NAMALWA (cell line): ENCODE data around the gene ESR1.
"Not testable (repeated sequence)": the region's sequence is repeated elsewhere in the genome, so short reads cannot be mapped to it uniquely, and the experiment has no call there.

Experiments
- DNase-seq: peaks from one replicate; pipeline ENCODE4 v3.0.0-alpha.2; 2015; ENCODE audit warnings: low spot score

Gene ESR1

GRCh38 chr6:151988199-151988598 is 180.7 kb downstream of the ESR1 start:
- not testable (repeated sequence) for DNase-seq

GRCh38 chr6:151992091-151992490 is 184.6 kb downstream of the ESR1 start:
- DNase-seq, result no peak

GRCh38 chr6:151993364-151993763 is 185.9 kb downstream of the ESR1 start:
- no peak for DNase-seq

DNA sequence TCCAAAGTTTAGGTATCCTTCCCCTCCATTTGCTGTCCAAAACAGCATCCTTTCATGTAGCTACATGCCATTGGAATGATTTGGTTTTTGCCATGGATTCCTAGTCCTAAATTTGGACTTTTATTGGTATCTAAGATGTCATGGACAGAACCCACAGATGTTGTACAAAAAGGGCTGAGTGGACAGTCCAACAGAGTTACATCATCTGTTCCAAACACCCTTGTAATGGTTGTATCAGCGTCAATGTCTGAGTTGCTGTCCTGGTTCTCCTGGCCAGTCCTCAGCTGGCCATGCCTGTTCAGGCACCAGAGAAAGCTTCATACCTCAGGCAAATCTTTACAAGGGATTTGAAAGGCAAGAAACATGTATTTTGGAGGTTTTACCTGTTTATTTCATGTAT is 191.3 kb downstream of the ESR1 start:
- DNase-seq, result no peak

- DNase-seq, result no peak
Observed at GRCh38 chr6:151999194-151999593, 191.7 kb downstream of the ESR1 start.

GRCh38 chr6:152001408-152001807 is 193.9 kb downstream of the ESR1 start:
- no peak for DNase-seq

- DNase-seq, result no peak
Observed at GRCh38 chr6:152002306-152002705, 194.8 kb downstream of the ESR1 start.

- DNase-seq, result no peak
Observed at GRCh38 chr6:152004036-152004566, 196.6 kb downstream of the ESR1 start.

DNA sequence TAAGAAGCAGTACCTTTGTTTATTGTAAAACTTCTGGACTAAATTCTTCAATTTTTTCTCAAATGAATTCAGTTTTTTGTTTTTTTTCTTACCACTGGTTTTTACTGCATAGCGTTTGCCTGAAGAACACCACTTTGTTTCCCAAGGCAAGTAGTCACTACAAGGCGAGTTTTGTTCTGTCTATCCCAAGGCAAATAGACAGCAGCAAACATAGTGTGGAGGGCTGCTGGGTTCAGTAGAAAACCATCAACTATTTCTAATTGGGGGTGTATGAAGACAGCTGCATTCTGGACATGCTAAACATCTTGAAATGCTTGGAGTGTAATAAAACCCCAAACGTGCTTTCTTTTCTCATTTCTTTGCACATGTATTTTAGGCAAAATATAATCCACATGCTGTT is 197.4 kb downstream of the ESR1 start:
- DNase-seq, result no peak

DNA sequence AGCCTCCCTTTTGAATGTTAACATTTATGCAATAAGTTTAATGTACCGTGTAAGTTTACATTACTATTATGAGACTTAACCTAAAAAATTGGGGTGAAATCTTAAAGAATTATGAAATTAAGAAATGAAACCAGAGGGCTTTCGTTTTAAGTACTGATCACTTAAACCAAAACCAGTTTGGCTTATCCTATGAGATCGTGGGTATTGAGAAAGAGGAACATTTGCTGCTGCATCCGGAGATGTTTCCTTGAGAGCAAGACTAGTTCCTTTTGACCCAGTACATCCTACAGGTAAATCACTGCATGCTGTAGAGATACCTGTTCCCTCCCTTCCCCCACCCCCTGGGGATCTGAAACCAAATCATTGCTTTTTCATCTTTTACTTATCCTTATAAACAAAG is 201.3 kb downstream of the ESR1 start:
- DNase-seq, result no peak

- no peak for DNase-seq
Observed at GRCh38 chr6:152012227-152012626, 204.7 kb downstream of the ESR1 start.

DNA sequence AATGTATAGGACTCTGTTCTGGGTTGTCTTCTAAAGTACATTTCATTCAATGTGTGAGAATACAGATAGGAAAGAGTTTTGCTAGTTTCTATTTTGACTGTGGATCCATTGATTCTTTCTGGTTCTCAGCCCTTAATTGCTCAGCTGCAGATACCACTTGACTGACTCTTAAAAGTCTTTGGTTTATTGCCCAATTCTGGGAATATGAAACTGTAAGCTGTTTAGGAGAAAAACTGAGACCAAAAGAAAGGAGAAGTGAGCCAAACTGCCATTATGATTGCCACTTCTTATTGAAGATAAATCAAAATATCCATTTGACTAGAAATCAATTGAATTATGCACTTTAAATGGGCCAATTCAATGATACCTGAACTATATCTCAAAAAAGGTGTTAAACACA is 211.4 kb downstream of the ESR1 start:
- no peak for DNase-seq

DNA sequence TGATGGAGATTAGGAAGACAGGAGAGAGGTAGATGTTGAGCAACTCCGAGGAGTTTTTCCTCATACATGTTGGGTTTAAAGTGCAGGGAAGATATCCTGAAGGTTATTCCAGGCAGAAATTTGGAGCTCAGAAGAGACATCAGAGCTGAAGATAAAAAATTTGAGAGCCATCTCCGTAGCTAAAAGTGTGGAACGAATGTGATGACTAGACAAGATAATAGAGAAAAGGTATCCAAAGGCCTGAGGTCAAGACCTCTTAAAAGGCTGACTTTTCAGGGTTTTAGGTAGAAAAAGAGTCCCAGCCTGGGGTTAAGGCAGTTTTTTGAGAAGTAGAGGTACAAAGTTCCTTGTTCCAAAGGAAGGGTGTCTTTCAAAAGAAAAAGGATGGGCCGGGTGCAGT is 214.8 kb downstream of the ESR1 start:
- no peak for DNase-seq

DNA sequence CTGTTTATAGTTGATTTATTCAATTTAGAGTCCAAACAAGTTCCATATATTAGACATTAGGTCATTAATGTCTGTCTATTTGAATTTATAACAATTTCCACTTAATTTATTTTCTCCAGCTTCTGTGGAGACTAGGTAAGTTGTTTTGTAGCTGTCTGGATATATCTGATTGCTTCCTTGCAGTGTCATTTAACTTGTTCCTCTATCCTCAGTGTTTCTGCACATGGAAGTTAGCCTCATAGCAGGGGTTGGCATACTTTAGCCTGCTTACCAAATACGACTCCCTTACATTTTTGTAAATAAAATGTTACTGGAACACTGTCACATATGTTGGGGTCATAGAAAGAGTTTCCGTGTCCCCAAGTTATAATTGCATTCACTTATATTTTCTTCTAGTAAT is 216.1 kb downstream of the ESR1 start:
- no peak for DNase-seq

- DNase-seq, result no peak
Observed at GRCh38 chr6:152026291-152026690, 218.8 kb downstream of the ESR1 start.

DNA sequence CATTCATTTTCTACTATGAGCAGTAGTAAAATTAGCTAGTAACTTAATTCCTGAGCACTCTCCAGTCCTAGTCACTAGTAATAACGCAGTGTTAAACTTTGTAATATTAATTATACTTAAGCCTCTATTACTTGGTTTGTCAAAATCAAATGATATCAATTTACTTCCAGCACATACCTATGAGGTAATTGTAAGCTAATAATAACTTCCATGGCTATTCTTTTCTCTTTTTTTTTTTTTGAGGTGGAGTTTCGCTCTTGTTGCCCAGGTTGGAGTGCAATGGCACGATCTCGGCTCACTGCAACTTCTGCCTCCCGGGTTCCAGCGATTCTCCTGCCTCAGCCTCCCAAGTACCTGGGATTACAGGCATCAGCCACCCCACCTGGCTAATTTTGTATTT is 219.3 kb downstream of the ESR1 start:
- DNase-seq, result not testable (repeated sequence)

DNA sequence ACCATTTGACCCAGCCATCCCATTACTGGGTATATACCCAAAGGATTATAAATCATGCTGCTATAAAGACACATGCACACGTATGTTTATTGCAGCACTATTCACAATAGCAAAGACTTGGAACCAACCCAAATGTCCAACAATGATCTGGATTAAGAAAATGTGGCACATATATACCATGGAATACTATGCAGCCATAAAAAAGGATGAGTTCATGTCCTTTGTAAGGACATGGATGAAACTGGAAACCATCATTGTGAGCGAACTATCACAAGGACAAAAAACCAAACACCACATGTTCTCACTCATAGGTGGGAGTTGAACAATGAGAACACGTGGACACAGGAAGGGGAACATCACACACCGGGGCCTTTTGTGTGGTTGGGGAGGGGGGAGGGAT is 226.3 kb downstream of the ESR1 start:
- not testable (repeated sequence) for DNase-seq

- DNase-seq, result no peak
Observed at GRCh38 chr6:152034631-152035030, 227.1 kb downstream of the ESR1 start.

DNA sequence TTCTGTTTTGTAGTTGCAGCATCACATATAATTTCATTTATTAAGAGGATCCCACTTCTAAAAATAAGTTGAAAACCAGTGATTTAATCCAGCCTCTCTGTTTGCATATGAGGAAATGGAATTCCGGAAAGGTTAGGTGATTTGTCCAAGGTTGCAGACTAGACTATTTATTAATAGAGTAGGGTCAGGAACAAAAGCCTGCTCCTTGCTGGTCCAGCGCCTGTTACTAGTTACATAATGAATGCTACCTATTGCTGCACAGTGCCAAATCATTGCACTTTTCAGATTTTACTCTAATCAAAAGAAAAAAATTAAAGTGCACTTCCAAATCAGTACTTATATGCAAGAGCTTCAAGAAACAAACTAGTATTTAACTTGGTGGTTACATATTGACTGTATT is 238.6 kb downstream of the ESR1 start:
- no peak for DNase-seq

DNA sequence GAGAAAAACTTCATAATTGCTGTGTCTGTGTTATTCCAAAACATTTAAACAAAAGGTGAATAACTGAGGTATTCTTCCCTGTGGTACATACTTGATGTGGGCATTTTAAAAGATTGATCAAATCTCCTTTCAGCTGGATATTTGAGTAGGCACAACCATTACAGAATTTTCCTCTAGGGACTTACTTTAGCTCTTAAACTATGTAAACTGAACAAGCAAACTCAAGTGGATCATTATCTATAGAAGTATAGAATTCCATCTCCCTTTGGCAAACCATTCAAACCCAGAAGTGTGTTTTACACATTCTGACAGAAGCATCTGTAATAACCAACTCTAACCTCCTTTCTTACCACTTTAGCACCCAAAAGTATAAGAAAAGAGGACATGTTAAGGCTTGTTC is 241.4 kb downstream of the ESR1 start:
- no peak for DNase-seq

GRCh38 chr6:152049502-152049901 is 242.0 kb downstream of the ESR1 start:
- no peak for DNase-seq

DNA sequence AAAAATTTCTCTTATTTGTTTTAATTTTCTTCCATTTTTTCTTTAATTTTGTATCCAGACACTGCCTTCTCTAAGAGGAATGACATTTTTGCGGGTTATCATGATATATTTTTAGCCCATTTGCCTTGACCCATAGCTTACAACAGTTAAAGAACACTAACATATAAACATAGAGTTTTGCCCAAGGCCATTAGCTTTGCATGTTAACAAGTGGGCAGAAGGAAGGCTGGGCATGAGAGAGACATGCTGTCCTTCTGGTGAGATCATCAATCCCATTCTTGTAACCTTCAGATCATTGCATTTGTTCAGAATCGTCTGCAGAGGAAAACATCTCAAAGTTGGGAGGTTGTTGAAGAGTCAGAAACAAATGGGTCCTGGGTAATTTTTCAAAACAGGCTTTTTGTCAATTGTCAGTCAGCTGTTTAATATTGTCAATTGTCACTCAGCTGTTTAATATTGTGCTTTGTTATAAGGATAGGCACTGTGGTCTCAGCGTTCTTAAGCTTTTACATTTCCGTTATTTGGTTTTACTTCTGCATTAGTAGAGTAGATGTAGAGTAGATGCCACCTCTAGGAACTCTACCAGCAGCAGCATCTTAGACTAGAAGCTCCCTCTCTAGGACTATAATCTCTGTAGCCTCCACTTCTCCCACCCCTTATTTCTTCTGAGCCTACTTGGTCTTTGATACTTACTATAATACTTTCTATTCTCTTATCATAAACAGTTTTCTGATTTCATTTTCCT is 243.1 kb downstream of the ESR1 start:
- DNase-seq, result no peak

DNA sequence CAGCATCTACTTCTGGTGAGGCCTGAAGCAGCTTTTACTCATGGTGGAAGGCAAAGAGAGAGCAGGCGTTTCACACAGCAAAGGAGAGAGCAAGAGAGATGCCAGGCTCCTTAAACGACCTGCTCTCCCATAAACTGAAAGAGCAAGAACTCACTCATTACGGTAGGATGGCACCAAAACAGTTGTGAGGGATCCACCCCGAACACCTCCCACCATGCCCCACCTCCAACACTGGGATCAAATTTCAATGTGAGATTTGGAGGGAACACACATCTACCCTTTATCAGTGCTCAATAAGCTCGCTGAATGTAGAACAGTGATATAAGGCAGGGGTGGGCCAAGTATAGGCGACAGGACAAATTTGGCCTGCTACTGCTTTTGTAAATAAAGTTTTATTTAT is 244.6 kb downstream of the ESR1 start:
- no peak for DNase-seq

DNA sequence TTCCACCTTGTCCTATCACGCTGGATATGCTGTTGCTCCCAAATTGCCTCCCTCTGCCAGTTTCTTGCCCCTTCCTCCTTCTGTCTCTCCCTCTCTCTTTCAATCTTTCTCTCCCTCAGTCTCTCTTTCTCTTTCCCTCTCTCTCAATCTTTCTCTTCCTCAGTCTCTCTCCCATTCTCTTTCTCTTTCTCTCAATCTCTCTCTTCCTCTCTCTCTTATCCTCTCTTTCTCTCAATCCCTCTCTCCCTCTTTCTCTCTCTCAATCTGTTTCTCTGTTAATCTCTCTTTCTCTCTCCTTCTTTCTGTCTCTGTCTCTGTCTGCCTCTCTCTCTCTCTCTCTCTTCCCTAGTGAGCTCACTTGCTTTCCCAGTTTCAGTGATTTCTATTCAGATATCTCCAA is 245.8 kb downstream of the ESR1 start:
- no peak for DNase-seq
